Measurements from ENCODE around the gene IGFBP7.

The IGFBP7 gene

DNA sequence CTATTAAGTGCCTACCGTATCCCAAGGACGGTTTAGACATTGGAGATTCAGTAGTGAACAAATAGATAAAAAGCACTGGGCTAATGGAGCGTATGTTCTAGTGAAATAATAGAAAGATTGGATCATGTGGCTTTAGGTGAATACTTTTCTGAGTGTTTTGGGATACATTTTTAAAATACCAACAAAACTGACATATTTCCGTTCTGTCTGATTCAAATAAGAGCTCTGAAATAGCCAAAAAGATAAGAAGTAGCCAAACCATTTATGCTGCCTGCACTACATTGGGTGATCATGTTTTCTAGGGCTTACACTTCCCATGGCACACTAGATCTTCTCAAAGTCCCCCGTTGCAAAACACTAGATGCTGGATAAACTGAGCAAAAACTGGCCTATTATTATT, 14.2 kb downstream of the IGFBP7 start:
- in situ Hi-C loops (cut with MboI; ENCODE audit: low pct_unique_long_range_greater_than_20kb, low sequenced_read_pairs, unreplicated experiment): no loop called here
- TF ChIP-seq, protein P1, sequence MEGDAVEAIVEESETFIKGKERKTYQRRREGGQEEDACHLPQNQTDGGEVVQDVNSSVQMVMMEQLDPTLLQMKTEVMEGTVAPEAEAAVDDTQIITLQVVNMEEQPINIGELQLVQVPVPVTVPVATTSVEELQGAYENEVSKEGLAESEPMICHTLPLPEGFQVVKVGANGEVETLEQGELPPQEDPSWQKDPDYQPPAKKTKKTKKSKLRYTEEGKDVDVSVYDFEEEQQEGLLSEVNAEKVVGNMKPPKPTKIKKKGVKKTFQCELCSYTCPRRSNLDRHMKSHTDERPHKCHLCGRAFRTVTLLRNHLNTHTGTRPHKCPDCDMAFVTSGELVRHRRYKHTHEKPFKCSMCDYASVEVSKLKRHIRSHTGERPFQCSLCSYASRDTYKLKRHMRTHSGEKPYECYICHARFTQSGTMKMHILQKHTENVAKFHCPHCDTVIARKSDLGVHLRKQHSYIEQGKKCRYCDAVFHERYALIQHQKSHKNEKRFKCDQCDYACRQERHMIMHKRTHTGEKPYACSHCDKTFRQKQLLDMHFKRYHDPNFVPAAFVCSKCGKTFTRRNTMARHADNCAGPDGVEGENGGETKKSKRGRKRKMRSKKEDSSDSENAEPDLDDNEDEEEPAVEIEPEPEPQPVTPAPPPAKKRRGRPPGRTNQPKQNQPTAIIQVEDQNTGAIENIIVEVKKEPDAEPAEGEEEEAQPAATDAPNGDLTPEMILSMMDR (IDR thresholded peaks at IDR 0.05; ENCODE audit: extremely low read depth, insufficient read depth, missing control alignments): no peak
- DNase-seq (ENCODE audit: low spot score): no peak

DNA sequence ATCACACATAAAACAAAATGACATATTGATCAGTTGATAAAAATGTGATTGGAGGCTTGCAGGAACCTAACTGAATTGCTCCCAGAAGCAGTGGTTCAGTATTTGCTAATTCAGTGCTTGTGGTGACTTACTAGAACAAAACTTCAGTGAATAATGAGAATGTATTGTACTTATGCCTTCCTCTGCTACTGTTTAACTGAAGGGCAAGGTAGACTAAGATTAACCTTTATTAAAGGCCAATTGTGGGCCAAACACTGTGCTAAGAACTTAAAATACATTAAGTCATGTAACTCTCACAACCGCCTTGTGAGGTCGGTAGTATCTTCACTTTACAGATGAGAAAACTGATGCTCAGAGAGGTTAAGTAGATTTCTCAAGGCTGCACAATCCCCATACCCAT, 14.9 kb downstream of the IGFBP7 start:
- TF ChIP-seq, protein P1 (IDR thresholded peaks at IDR 0.05; ENCODE audit: extremely low read depth, insufficient read depth, missing control alignments): no peak
- in situ Hi-C loops (cut with MboI; ENCODE audit: low pct_unique_long_range_greater_than_20kb, low sequenced_read_pairs, unreplicated experiment): no loop called here
- DNase-seq (ENCODE audit: low spot score): no peak

DNA sequence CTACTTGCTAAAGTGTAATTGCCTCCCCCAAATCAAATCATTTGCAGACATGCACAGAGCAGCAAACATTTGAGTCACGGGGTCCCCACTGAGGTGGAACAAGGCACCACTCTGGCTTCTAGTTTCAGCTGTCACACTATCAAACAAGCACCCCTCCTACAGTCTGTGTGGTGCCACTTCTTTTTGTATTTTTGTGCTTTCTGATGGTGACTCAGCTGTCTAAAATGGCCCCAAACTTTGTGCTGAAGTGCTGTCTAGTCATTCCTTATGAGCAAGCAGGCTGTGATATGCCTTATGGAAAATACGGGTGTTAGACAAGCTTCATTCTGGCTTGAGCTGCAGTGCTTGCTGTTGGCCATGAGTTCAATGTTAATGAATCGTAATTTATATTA, 15.4 kb downstream of the IGFBP7 start:
- in situ Hi-C loops (cut with MboI; ENCODE audit: low pct_unique_long_range_greater_than_20kb, low sequenced_read_pairs, unreplicated experiment): no loop called here
- TF ChIP-seq, protein P1 (IDR thresholded peaks at IDR 0.05; ENCODE audit: extremely low read depth, insufficient read depth, missing control alignments): no peak
- DNase-seq (ENCODE audit: low spot score): no peak

DNA sequence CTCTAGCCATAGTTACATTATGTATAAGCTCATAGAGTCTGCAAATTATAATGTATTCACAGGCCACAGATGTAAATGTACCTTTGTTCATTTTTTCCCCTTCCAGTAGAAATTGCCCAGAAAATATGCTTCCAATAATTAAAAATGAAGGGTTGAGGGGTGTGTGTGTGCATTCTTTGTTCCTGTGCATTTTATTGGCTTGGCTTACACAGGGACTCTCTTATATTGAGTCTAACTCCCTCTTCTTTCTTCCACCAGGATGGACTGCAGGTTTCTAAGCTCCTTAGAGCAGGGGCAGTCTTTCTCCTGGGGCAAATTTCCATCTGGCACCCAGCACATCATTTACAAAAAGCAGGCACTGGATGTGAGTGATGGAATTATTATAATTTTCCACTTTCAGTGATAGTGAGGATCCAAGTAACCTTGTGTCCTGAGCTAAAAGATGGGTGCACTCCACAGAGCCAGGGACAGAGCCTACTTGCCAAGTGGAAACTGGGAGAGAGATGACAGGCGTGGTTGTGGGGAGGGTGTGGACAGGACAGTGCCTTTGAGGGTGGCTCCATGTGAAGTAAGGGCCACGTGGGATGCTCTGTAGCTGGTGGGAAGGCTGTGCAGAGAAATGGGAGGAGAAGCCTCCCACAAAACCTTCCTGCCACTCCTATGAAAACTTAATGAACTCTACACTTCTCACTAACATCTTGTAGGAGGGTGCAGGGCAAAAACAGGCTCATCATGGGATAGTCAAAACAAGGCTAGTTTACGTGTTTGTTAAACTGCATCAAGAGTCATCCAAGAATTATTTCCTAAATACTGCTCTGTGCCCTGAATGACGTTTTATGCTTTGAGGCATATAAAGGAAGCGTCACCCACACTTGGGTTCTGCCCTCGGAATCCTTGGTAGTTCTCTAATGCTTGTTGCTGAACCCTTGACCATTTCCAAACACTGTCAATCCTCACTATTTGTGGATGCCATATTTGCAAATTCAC, 16.0 kb downstream of the IGFBP7 start:
- TF ChIP-seq, protein P1 (IDR thresholded peaks at IDR 0.05; ENCODE audit: extremely low read depth, insufficient read depth, missing control alignments): no peak

DNA sequence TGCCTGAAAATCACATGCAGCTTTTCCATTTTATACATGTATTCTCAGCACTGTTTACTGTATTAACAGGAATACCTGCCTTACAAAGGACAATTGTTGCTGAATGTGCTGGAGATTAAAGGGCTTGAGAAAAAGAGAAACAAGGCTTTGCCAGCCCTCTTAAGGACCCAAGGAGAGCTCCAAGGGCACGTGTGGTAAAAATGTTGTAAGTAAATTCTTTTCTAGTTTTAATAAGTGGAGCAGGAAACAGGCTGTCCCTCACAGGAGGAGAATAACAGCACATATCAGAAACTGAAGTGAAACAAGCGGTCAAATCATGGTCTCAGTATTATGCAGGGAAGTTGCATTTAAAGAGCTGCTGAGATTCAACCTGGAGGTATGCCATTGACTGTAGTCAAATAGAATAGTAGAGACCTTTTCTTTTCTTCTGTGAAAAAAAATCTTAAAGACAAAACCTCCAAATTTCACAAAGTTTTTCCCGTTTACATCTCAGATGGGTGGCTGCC, 18.5 kb downstream of the IGFBP7 start:
- in situ Hi-C loops (cut with MboI; ENCODE audit: low pct_unique_long_range_greater_than_20kb, low sequenced_read_pairs, unreplicated experiment): no loop called here
- no peak for DNase-seq (ENCODE audit: low spot score)
- TF ChIP-seq, protein P1 (IDR thresholded peaks at IDR 0.05; ENCODE audit: extremely low read depth, insufficient read depth, missing control alignments): no peak

More for the DNA sequence above, 16.0 kb downstream of the IGFBP7 start:
- DNase-seq (ENCODE audit: low spot score): no peak
- in situ Hi-C loops (cut with MboI; ENCODE audit: low pct_unique_long_range_greater_than_20kb, low sequenced_read_pairs, unreplicated experiment): no loop called here

DNA sequence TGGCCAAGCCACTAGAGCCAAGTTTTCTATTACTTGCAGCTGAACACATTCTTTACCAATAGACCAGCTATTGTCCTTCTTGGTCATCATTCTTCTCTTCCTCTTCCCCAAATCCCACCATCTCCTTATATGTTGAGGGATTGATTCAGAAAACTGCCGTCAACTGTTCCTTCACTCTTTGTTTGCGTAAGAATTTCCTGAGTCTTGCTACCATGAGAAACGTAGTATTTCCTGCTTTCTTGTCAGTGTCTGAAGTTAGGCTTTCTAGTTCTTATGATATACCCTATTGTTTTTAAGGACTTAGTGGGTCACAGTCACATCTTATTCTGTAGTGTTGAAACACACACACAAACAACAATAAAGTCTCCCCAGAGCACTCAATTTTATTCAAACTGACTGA, 20.1 kb downstream of the IGFBP7 start:
- TF ChIP-seq, protein P1 (IDR thresholded peaks at IDR 0.05; ENCODE audit: extremely low read depth, insufficient read depth, missing control alignments): no peak
- in situ Hi-C loops (cut with MboI; ENCODE audit: low pct_unique_long_range_greater_than_20kb, low sequenced_read_pairs, unreplicated experiment): no loop called here

More for the DNA sequence above, 20.1 kb downstream of the IGFBP7 start:
- no peak for DNase-seq (ENCODE audit: low spot score)
